ENCODE results near the gene SLC36A4.
"Not testable (repeated sequence)": the region's sequence is repeated elsewhere in the genome, so short reads cannot be mapped to it uniquely, and the experiment has no call there.

SLC36A4 gene

GRCh38 chr11:93194673-93195291, 3.0 kb downstream of the SLC36A4 start:
- DNase-seq (ENCODE audit: low read depth in 4 of 4, low spot score in 1 of 4) = no peak

- no peak for DNase-seq (ENCODE audit: low read depth in 4 of 4, low spot score in 1 of 4)
Measured at GRCh38 chr11:93193731-93194130, 4.1 kb downstream of the SLC36A4 start.

- no peak for DNase-seq (ENCODE audit: low read depth in 4 of 4, low spot score in 1 of 4)
Measured at GRCh38 chr11:93192163-93192562, 5.6 kb downstream of the SLC36A4 start.

- no peak for DNase-seq (ENCODE audit: low read depth in 4 of 4, low spot score in 1 of 4)
Measured at GRCh38 chr11:93189462-93189861, 8.3 kb downstream of the SLC36A4 start.

- DNase-seq (ENCODE audit: low read depth in 4 of 4, low spot score in 1 of 4) = no peak
Measured at GRCh38 chr11:93188726-93189125, 9.1 kb downstream of the SLC36A4 start.

- no peak for DNase-seq (ENCODE audit: low read depth in 4 of 4, low spot score in 1 of 4)
Measured at GRCh38 chr11:93187290-93187689, 10.5 kb downstream of the SLC36A4 start.

GRCh38 chr11:93177891-93178290, 19.9 kb downstream of the SLC36A4 start:
- DNase-seq (ENCODE audit: low read depth in 4 of 4, low spot score in 1 of 4) = not testable (repeated sequence)

- no peak for DNase-seq (ENCODE audit: low read depth in 4 of 4, low spot score in 1 of 4)
Measured at GRCh38 chr11:93169950-93170561, 27.7 kb downstream of the SLC36A4 start.

- no peak for DNase-seq (ENCODE audit: low read depth in 4 of 4, low spot score in 1 of 4)
Measured at GRCh38 chr11:93169143-93169542, 28.6 kb downstream of the SLC36A4 start.

- DNase-seq (ENCODE audit: low read depth in 4 of 4, low spot score in 1 of 4) = no peak
Measured at GRCh38 chr11:93166862-93167261, 30.9 kb downstream of the SLC36A4 start.

GRCh38 chr11:93166194-93166593, 31.6 kb downstream of the SLC36A4 start:
- DNase-seq (ENCODE audit: low read depth in 4 of 4, low spot score in 1 of 4) = no peak

- no peak for DNase-seq (ENCODE audit: low read depth in 4 of 4, low spot score in 1 of 4)
Measured at GRCh38 chr11:93160808-93161207, 37.0 kb downstream of the SLC36A4 start.

- DNase-seq (ENCODE audit: low read depth in 4 of 4, low spot score in 1 of 4) = no peak
Measured at GRCh38 chr11:93160156-93160555, 37.6 kb downstream of the SLC36A4 start.

- no peak for DNase-seq (ENCODE audit: low read depth in 4 of 4, low spot score in 1 of 4)
Measured at GRCh38 chr11:93159721-93160120, 38.1 kb downstream of the SLC36A4 start.

GRCh38 chr11:93155738-93156137, 42.1 kb downstream of the SLC36A4 start:
- no peak for DNase-seq (ENCODE audit: low read depth in 4 of 4, low spot score in 1 of 4)

GRCh38 chr11:93145390-93145915, 52.3 kb downstream of the SLC36A4 start:
- DNase-seq (ENCODE audit: low read depth in 4 of 4, low spot score in 1 of 4) = no peak

GRCh38 chr11:93143800-93144199, 54.0 kb downstream of the SLC36A4 start:
- no peak for DNase-seq (ENCODE audit: low read depth in 4 of 4, low spot score in 1 of 4)

- no peak for DNase-seq (ENCODE audit: low read depth in 4 of 4, low spot score in 1 of 4)
Measured at GRCh38 chr11:93143186-93143585, 54.6 kb downstream of the SLC36A4 start.

GRCh38 chr11:93133488-93134109, 64.2 kb downstream of the SLC36A4 start:
- no peak for DNase-seq (ENCODE audit: low read depth in 4 of 4, low spot score in 1 of 4)

- DNase-seq (ENCODE audit: low read depth in 4 of 4, low spot score in 1 of 4) = no peak
Measured at GRCh38 chr11:93132836-93133235, 65.0 kb downstream of the SLC36A4 start.

- DNase-seq (ENCODE audit: low read depth in 4 of 4, low spot score in 1 of 4) = no peak
Measured at GRCh38 chr11:93131709-93132108, 66.1 kb downstream of the SLC36A4 start.

GRCh38 chr11:93128574-93128973, 69.2 kb downstream of the SLC36A4 start:
- no peak for DNase-seq (ENCODE audit: low read depth in 4 of 4, low spot score in 1 of 4)
